K562 (cell line): Measurements from ENCODE around the gene RUSC1. TPM values are rescaled to one million over a fixed set of nuclear protein-coding genes. Genes with fewer than 3 reads are reported as not detected.

Experiments
- ASH1L ChIP-seq: fragments of 450-650 bp; IDR thresholded peaks from 2 replicates; pipeline ENCODE4 v1.6.1; 2018; ENCODE audit warnings: borderline replicate concordance, mild to moderate bottlenecking, low read depth; ENCODE audit not compliant: partially characterized antibody
- KLF13 ChIP-seq: fragments of 450-650 bp; IDR thresholded peaks from 2 replicates; pipeline ENCODE4 v1.6.1; 2016; ENCODE audit warnings: missing genetic modification characterization, low read depth, mild to moderate bottlenecking, missing compliant biosample characterization, moderate library complexity, borderline replicate concordance
- NONO ChIP-seq, 2 experiments: fragments of 200-400 bp in 1 of 2; fragments of 450-650 bp in 1 of 2; formaldehyde crosslinking in 1 of 2; IDR thresholded peaks; 2 replicates each; pipeline ENCODE4 v1.6.1; 2017; ENCODE audit warnings: low read depth in 2 of 2, mild to moderate bottlenecking in 2 of 2, moderate library complexity in 2 of 2, low read length in 1 of 2
- SRF ChIP-seq, 2 experiments: fragments of 250-450, 450-650 bp in 1 of 2; sonication (Bioruptor Pico) in 1 of 2; sonication (generic) in 1 of 2; formaldehyde crosslinking; IDR thresholded peaks; 2 replicates each; pipeline versions ENCODE4 v1.5.0 to v1.5.1; 2020 to 2022; ENCODE audit warnings: mild to moderate bottlenecking in 1 of 2, missing genetic modification reagents in 1 of 2
- TAF1 ChIP-seq: IDR thresholded peaks from 2 replicates; pipeline ENCODE4 v1.6.1; 2011; ENCODE audit warnings: mild to moderate bottlenecking, low read length, moderate library complexity; ENCODE audit not compliant: insufficient read depth, control insufficient read depth, severe bottlenecking; ENCODE audit errors: extremely low read depth
- polyA plus RNA-seq, 8 experiments: library from polyadenylated mRNA; depleted of rRNA in 4 of 8; stranded (reverse) in 5 of 8; unstranded in 3 of 8; fragments of >200 nt; fragmentation: Nextera tagmentation in 2 of 8; fragmentation: Illumina TruSeq in 1 of 8; extraction: Ambion mirVana in 2 of 8; extraction: Trizol in 1 of 8; gene quantifications; 2 replicates each; pipeline versions ENCODE4 v1.2.1 to v1.2.3, GENCODE V29; 2011 to 2014; ENCODE audit warnings: inconsistent platforms in 1 of 8, missing spikeins in 1 of 8
- total RNA-seq, 7 experiments: library from RNA; depleted of rRNA in 6 of 7; stranded (reverse); fragments of >200 nt in 6 of 7; fragmentation: Illumina TruSeq in 2 of 7; extraction: Trizol in 2 of 7; gene quantifications; 2 replicates each; pipeline versions ENCODE4 v1.2.1 to v1.2.3, GENCODE V29; 2011 to 2021; ENCODE audit warnings: low replicate concordance in 1 of 7
- TF ChIP-seq, protein P1 (sequence below), 3 experiments: fragments of 200-800 bp in 1 of 3; sonication (Bioruptor generic) in 1 of 3; sonication (generic) in 1 of 3; formaldehyde crosslinking in 1 of 3; IDR thresholded peaks; 2 replicates each; pipeline versions ENCODE4 v1.6.1 to v1.8.0; 2016 to 2022; ENCODE audit warnings: mild to moderate bottlenecking in 2 of 3, missing compliant biosample characterization in 2 of 3, missing genetic modification characterization in 2 of 3, missing genetic modification reagents in 1 of 3
- TF ChIP-seq, protein P2 (sequence below): fragments of 450-650 bp; IDR thresholded peaks from 2 replicates; pipeline ENCODE4 v1.6.1; 2016; ENCODE audit warnings: mild to moderate bottlenecking, moderate library complexity
- TF ChIP-seq, protein P3 (sequence below): sonication (generic); formaldehyde crosslinking; IDR thresholded peaks from 2 replicates; pipeline ENCODE4 v1.8.0; 2022; ENCODE audit warnings: mild to moderate bottlenecking, missing genetic modification reagents

Gene RUSC1
- total and polyA plus RNA-seq, 9 of the 15 experiments (the other 6 are each of a cell fraction or from before 2014, with no cell fraction given) = 5.7 to 68.3 (median 33.6) TPM

DNA sequence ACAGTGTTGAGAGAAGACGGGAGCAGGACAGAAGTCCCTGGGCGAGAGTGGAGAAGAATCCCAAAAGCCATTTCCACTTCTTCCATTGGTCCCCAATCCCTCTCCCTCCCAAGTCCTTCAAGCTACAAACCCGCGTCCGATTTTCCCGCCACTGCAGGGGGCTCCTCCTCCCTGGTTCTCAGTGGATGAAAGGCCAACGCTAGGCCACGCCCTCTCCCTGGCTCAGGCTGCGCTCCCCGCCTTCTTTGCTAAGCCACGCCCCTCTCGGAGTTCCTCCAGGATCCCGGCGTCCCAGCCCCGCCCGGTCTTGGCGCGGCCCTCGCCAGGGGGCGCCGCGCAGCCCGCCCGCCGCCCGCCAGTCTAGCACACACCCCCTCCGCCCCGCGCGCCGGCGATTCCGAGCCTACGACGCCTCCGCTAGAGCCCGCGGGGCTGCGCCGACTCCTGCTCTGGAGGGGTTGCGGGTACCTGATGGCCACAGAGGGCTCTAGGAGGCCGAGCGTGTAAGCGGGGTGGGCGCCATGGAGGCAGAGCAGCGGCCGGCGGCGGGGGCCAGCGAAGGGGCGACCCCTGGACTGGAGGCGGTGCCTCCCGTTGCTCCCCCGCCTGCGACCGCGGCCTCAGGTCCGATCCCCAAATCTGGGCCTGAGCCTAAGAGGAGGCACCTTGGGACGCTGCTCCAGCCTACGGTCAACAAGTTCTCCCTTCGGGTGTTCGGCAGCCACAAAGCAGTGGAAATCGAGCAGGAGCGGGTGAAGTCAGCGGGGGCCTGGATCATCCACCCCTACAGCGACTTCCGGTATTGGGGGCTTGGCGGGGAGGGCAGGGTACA, 43.4 kb upstream of the RUSC1 start, which contains the start of gene HCN3 (continued):
- TF ChIP-seq SRF (CRISPR knock-in tag; IDR thresholded peaks at IDR 0.05) (peak in 1 of 2 experiments; percentile 61; a peak in 1 of 4 replicates), NONO (IDR thresholded peaks at IDR 0.05; ENCODE audit: low read depth in 2 of 2, low read length in 1 of 2) (peak in 1 of 2 experiments; percentile 50; a peak in 1 of 4 replicates), KLF13 (tag) (peak; percentile 96), TAF1 (peak; percentile 29), ASH1L (no peak)
- TF ChIP-seq, protein P1, sequence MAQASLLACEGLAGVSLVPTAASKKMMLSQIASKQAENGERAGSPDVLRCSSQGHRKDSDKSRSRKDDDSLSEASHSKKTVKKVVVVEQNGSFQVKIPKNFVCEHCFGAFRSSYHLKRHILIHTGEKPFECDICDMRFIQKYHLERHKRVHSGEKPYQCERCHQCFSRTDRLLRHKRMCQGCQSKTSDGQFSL (CRISPR knock-in tag; IDR thresholded peaks at IDR 0.05) = no peak
- TF ChIP-seq, protein P1 (tag; IDR thresholded peaks at IDR 0.05) = peak in 1 of 2 experiments; percentile 51; a peak in 1 of 4 replicates
- TF ChIP-seq, protein P2, sequence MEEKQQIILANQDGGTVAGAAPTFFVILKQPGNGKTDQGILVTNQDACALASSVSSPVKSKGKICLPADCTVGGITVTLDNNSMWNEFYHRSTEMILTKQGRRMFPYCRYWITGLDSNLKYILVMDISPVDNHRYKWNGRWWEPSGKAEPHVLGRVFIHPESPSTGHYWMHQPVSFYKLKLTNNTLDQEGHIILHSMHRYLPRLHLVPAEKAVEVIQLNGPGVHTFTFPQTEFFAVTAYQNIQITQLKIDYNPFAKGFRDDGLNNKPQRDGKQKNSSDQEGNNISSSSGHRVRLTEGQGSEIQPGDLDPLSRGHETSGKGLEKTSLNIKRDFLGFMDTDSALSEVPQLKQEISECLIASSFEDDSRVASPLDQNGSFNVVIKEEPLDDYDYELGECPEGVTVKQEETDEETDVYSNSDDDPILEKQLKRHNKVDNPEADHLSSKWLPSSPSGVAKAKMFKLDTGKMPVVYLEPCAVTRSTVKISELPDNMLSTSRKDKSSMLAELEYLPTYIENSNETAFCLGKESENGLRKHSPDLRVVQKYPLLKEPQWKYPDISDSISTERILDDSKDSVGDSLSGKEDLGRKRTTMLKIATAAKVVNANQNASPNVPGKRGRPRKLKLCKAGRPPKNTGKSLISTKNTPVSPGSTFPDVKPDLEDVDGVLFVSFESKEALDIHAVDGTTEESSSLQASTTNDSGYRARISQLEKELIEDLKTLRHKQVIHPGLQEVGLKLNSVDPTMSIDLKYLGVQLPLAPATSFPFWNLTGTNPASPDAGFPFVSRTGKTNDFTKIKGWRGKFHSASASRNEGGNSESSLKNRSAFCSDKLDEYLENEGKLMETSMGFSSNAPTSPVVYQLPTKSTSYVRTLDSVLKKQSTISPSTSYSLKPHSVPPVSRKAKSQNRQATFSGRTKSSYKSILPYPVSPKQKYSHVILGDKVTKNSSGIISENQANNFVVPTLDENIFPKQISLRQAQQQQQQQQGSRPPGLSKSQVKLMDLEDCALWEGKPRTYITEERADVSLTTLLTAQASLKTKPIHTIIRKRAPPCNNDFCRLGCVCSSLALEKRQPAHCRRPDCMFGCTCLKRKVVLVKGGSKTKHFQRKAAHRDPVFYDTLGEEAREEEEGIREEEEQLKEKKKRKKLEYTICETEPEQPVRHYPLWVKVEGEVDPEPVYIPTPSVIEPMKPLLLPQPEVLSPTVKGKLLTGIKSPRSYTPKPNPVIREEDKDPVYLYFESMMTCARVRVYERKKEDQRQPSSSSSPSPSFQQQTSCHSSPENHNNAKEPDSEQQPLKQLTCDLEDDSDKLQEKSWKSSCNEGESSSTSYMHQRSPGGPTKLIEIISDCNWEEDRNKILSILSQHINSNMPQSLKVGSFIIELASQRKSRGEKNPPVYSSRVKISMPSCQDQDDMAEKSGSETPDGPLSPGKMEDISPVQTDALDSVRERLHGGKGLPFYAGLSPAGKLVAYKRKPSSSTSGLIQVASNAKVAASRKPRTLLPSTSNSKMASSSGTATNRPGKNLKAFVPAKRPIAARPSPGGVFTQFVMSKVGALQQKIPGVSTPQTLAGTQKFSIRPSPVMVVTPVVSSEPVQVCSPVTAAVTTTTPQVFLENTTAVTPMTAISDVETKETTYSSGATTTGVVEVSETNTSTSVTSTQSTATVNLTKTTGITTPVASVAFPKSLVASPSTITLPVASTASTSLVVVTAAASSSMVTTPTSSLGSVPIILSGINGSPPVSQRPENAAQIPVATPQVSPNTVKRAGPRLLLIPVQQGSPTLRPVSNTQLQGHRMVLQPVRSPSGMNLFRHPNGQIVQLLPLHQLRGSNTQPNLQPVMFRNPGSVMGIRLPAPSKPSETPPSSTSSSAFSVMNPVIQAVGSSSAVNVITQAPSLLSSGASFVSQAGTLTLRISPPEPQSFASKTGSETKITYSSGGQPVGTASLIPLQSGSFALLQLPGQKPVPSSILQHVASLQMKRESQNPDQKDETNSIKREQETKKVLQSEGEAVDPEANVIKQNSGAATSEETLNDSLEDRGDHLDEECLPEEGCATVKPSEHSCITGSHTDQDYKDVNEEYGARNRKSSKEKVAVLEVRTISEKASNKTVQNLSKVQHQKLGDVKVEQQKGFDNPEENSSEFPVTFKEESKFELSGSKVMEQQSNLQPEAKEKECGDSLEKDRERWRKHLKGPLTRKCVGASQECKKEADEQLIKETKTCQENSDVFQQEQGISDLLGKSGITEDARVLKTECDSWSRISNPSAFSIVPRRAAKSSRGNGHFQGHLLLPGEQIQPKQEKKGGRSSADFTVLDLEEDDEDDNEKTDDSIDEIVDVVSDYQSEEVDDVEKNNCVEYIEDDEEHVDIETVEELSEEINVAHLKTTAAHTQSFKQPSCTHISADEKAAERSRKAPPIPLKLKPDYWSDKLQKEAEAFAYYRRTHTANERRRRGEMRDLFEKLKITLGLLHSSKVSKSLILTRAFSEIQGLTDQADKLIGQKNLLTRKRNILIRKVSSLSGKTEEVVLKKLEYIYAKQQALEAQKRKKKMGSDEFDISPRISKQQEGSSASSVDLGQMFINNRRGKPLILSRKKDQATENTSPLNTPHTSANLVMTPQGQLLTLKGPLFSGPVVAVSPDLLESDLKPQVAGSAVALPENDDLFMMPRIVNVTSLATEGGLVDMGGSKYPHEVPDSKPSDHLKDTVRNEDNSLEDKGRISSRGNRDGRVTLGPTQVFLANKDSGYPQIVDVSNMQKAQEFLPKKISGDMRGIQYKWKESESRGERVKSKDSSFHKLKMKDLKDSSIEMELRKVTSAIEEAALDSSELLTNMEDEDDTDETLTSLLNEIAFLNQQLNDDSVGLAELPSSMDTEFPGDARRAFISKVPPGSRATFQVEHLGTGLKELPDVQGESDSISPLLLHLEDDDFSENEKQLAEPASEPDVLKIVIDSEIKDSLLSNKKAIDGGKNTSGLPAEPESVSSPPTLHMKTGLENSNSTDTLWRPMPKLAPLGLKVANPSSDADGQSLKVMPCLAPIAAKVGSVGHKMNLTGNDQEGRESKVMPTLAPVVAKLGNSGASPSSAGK = peak; percentile 77
- TF ChIP-seq, protein P3, sequence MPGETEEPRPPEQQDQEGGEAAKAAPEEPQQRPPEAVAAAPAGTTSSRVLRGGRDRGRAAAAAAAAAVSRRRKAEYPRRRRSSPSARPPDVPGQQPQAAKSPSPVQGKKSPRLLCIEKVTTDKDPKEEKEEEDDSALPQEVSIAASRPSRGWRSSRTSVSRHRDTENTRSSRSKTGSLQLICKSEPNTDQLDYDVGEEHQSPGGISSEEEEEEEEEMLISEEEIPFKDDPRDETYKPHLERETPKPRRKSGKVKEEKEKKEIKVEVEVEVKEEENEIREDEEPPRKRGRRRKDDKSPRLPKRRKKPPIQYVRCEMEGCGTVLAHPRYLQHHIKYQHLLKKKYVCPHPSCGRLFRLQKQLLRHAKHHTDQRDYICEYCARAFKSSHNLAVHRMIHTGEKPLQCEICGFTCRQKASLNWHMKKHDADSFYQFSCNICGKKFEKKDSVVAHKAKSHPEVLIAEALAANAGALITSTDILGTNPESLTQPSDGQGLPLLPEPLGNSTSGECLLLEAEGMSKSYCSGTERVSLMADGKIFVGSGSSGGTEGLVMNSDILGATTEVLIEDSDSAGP (CRISPR knock-in tag) = no peak
